Measurements from ENCODE around the gene APBA1.
A peak's percentile ranks its signal among the peaks of the same experiment; 100 is the strongest.

Gene APBA1

DNA sequence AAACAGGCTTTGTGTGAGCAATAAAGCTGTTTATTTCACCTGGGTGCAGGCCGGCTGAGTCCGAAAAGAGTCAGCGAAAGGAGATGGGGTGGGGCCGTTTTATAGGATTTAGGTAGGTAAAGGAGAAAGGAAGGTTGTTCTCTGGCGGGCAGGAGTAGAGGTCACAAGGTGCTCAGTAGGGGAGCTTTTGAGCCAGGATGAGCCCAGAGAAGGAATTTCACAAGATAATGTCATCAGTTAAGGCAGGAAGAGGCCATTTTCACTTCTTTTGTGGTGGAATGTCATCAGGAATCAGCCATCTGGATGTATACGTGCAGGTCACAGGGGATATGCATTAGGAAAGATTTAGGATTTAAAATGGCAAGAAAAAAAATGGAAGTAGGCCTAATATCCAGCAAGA is 262.2 kb downstream of the APBA1 start:
- DNase-seq (ENCODE audit: low read depth, low spot score) = peak; percentile 59

DNA sequence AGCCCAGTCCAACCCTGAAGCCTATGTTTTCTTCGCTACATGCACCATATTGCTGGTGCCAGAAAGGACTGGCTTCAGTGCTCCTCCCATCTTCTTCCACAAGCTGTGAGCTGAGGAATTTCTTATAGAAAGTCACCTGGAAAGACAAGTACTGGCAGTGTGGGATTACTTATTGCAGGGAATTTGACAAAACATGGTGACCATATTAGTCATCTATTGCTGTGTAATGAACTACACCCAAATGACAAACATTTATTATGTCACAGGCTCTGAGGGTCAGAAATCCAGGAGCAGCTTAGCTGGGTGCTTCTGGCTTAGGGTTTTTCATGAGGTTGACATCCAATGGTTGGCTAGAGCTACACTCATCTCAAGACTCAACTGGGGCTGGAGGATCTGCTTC is 271.7 kb downstream of the APBA1 start:
- no peak for DNase-seq (ENCODE audit: low read depth, low spot score)

GRCh38 chr9:69397384-69398214 is 274.6 kb downstream of the APBA1 start:
- no peak for DNase-seq (ENCODE audit: low read depth, low spot score)

- no peak for DNase-seq (ENCODE audit: low read depth, low spot score)
Measured at GRCh38 chr9:69396759-69397158, 275.4 kb downstream of the APBA1 start.

- DNase-seq (ENCODE audit: low read depth, low spot score) = no peak
Measured at GRCh38 chr9:69395718-69396117, 276.5 kb downstream of the APBA1 start.

DNA sequence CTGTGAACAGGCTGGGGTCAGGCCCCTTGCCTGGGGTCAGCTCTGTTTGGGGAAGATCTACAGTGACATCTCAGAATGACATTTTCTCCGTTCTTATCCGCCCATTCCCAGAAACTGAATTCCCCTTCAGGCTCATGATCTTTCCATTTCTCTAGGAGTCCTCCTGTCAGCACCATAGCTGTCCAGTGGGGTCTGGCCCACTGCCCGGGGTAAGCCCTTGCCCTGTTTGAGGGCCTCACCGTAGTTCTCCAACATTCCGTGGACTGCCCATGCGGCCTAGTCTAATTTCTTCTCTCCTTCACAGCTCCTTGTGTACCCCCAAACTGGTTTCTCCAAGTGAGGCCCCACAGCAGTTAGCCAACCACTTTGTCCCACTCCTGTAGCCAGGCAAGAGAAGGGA is 278.7 kb downstream of the APBA1 start:
- no peak for DNase-seq (ENCODE audit: low read depth, low spot score)

GRCh38 chr9:69392826-69393225 is 279.3 kb downstream of the APBA1 start:
- DNase-seq (ENCODE audit: low read depth, low spot score) = no peak

DNA sequence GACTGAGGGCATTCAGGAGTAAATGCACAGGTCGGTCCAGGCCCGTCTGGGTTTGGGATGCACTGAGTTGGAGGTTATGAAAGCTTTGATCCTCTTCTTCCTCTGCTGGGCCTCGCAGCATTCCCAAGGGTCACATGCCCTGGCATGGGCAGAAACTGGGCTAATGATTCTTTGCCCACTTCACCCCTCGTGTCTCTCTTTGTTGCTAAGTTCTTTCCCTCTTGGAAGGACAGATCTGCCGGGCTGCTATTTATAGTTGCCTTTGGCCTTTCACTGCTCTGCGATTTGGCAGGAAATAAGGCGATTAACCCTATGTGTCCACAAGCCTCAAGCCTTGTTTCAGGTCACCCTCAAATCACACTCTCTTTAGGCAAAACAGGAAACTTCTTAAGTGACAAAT is 280.2 kb downstream of the APBA1 start:
- no peak for DNase-seq (ENCODE audit: low read depth, low spot score)

GRCh38 chr9:69391487-69391886 is 280.7 kb downstream of the APBA1 start:
- no peak for DNase-seq (ENCODE audit: low read depth, low spot score)

DNA sequence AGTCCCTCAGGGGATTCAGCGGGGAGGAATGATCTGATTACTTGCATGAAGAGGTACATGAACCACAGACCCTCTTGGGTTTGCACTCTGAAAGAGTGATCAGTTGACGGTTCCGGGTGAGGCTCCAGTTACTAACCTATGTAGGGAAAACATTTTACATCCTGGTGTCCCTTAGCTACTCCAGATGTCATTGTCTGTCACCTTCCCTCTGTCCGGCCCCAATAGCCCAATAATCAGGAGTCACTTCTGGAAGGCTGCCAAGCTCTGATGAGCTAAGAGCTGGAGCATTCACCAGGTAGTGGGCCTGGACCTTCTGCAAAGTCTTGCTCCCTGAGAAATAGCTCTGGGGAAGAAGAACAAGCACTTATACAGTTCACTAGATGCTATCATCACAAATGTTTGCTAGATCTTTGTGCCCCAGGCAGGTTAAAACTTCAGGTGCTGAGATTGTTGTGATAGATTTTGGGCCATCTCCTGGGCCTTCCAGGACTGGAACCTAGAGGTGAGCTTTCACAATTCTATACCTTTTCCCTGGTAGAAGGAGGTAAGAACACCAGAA is 282.7 kb downstream of the APBA1 start:
- DNase-seq (ENCODE audit: low read depth, low spot score) = no peak

DNA sequence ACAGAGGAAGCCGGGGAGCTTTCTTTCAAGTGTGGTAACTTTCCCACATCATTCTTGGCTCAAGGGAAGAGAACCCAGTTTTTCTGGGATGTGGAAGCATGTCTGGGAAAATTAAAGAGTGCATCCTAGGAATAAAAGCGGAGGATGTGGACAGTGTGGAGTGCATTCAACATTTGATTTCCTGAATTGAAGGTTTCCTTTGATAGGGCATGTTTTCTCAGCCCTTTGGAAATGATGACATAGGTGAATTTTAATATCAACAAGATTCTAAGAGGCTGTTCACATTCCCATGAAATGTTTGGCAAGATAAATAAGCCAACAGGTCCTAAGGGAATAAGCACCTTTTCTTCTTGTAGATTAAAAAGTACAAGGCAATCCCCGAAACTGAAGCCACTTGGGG is 283.6 kb downstream of the APBA1 start:
- DNase-seq (ENCODE audit: low read depth, low spot score) = no peak

GRCh38 chr9:69386651-69387050 is 285.5 kb downstream of the APBA1 start:
- DNase-seq (ENCODE audit: low read depth, low spot score) = no peak

- peak; percentile 83 for DNase-seq (ENCODE audit: low read depth, low spot score)
Measured at GRCh38 chr9:69385581-69386033, 286.6 kb downstream of the APBA1 start.

GRCh38 chr9:69382135-69382534 is 290.0 kb downstream of the APBA1 start:
- no peak for DNase-seq (ENCODE audit: low read depth, low spot score)

DNA sequence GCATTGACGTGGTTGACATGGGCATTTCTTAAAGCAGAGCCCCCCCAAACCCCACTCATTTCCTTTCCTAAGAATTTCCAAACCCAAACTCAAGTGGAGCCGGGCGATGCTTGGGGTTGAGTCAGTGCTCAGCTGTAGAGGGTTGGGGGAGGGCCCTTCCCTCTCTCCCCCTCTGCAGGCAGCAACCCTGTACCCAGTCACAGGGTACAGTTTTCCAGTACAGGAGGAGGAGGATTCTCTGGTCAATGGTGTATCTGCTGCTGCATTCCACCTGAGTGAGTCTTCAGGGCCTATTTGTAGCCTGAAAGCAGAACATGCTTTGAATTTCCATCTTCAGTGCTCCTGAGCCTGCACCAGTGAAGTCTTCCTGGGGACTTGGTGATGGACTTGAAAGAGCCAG is 291.4 kb downstream of the APBA1 start:
- no peak for DNase-seq (ENCODE audit: low read depth, low spot score)

GRCh38 chr9:69380301-69380700 is 291.9 kb downstream of the APBA1 start:
- no peak for DNase-seq (ENCODE audit: low read depth, low spot score)

DNA sequence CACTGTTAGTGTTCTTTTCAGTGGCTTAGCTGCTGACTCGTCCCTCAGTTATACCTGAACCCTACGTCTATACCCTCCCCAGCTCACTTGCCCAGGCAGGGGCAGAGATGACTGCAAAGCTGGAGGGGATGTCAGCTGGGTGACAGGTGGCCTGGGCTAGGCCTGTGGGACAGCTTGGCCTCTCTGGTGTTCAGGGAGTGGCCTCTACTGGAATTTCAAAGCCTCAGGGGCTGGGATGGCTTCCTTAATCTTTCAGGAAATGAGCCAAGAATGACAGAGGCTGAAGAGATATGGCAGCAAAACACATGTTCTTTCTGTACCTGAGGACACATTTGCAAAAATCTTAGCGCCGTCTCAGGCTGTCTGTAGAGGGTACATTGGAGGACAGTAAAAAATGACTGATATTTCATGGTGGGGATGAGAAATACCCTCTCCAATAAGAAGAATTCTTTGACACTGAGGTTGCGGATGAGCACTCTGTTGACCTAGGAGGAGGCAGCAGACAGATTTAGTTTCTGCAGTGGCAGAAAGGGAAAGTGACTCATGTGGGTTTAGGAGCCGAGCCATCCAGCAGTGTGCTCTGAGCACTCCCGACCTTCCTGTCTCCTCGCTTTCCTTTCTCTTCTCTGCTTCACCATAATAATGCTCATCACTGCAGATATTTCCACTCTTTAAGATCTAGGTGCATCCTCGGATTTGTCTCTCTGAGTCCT is 292.7 kb downstream of the APBA1 start:
- DNase-seq (ENCODE audit: low read depth, low spot score) = no peak

- no peak for DNase-seq (ENCODE audit: low read depth, low spot score)
Measured at GRCh38 chr9:69377981-69378380, 294.2 kb downstream of the APBA1 start.

Data from iPS DF 19.7 (cell line).